ENCODE measurements around the gene RO60.

The RO60 gene

GRCh38 chr1:193108471-193108870 is 49.1 kb downstream of the RO60 start:
- no peak for DNase-seq

Measured in suppressor macrophage (primary cell).